DMS79 treated with DMSO at 0.1 percent for 48 hours (cell line): ENCODE measurements around the gene SCCPDH.

Experiments
- DNase-seq: peaks from one replicate; lab custom pipeline; 2025; lab: John Stamatoyannopoulos, UW

Gene SCCPDH

DNA sequence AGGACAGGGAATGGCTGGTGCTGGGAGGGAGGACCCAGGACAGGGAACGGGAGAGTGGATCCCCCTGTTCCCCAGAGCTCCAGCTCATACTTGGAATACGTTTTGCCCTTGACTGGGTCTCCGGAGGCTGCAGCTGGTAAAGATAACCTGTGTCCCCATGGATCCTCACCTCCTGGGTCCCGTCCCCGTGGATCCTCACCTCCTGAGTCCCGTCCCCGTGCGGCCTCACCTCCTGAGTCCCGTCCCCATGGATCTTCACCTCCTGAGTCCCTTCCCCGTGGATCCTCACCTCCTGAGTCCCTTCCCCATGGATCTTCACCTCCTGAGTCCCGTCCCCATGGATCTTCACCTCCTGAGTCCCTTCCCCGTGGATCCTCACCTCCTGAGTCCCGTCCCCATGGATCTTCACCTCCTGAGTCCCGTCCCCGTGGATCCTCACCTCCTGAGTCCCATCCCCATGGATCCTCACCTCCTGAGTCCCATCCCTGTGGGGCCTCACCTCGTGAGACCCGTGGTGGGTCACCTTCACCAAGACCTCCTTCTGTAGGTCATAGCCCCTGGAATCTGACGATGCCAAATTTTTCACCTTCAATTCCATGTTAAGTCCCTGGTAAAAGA lies 61.4 kb downstream of the SCCPDH start:
- no peak for DNase-seq

DNA sequence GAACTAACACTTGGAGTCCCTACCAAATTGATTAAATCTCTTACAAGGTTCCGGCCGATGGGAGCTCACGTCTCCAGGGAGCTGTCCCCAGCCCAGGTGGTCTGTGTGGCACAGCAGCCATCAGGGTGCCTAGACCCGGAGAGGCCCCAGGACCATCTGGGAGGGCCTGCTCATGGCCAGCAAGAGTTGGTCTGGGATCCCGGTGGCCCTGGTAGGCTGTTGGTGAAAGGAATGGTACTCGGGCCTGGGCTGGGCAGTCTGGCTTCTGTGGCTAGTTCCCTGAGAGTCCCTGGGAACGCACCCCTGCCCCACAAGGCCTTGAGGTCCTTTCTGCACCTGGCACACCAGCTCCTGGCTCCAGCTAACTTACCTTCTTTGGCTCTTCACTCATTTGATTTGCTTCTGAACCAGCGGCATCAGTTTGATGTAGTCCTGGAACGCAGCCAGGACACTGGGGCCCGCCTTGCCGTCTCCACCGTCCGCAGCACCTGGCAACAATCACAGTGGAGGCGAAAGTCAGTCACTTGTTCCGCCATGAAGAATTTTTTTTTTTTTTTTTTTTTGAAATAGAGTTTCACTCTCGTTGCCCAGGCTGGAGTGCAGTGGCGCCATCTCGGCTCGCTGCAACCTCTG lies 62.5 kb downstream of the SCCPDH start:
- DNase-seq = peak; percentile 97

DNA sequence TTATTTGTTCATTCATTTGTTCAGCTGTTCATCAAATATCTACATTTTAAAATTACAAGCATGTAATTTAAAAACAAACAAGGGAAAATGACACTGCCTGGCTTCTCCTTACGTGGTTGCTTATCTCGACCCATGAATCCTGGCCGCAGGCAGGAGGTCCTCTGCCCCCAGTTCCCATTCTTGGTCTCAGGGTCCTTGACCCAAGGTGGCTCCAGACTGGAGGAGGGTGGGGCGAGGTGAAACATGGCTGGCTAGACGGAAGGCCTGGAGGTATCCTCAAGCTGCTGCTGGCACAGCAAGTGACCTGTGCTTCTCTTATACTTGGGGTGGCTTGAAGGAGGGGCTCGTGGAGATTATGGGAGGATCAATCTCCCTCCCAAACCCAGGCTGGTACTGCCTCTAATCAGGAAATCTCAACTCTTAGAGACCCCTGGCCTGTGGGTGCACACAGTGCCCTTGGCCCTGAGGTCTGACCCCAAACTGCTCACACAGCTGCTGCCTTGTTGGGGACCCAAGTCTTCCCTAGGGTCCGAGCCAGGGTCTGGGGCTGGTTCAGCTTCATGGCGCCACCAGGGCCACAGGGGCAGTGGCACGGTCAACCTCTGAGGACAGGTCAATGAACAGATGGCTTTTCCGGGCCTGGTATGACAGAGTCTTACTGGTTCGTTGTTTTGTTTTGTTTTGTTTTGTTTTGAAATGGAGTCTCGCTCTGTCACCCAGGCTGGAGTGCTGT lies 63.7 kb downstream of the SCCPDH start:
- DNase-seq = no peak

DNA sequence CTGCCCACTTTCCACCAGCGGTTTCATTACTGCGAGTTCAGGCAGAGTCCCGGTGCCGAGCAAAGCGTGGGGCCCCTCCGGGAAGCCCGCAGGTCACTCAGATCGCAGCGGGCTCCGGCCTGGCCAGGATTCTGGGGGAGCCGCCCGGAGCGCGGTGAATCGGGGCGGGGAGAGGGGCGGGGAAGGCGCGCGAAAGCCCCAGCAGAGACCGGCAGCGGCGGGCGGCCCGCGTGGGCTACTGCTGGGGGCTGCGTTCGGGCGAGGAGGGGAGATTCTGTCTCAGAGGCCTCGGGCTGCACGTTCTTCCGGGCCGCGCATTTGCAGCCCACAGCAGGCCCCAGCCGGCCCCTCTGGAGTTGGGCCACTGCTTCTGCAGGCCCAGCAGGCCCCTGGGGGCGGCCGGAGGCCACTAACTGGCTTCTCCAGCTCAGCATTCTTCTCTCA lies 64.7 kb downstream of the SCCPDH start:
- DNase-seq = no peak

DNA sequence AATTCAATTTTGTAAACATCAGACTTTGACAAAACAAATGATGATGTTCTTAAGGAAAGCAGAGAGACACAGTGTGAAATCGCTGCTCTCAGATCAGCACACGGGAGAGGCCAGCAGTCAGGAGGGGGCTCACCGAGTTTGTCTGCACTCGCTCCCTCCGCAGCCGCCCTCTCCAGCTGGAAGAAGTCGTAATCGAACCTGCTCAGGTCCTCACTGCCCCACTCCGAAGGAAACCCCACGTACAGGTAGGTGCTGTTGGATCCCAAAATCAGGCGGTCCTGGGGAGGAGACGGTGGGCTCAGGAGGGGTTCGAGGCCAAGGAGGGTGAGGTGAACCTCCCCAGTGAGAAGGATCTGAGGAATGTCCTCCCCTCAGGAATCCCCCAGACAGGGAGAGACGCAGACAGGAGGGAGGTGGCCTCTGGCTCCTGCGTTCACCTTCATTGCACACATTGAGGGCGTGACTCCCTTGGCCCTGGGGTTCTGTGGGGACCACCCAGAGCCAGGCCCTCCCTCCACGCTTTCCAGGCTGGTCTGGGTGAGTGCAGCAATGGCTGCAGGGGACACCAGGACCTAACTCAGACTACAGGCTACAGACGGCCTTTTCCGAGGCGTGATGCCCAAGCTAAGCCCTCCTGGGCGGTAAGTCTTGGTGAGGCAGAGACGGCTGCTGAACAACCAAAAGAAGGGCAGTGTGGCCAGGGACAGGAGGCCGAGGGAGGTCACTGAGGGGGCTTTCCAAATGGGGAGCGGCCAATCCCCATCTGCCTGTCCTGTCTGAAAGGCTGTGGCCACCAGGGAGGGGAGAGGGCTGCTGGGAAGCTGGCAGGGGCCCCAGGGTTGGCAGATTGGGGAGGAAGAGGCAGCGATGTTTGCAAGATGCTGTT lies 65.5 kb downstream of the SCCPDH start:
- DNase-seq = no peak

DNA sequence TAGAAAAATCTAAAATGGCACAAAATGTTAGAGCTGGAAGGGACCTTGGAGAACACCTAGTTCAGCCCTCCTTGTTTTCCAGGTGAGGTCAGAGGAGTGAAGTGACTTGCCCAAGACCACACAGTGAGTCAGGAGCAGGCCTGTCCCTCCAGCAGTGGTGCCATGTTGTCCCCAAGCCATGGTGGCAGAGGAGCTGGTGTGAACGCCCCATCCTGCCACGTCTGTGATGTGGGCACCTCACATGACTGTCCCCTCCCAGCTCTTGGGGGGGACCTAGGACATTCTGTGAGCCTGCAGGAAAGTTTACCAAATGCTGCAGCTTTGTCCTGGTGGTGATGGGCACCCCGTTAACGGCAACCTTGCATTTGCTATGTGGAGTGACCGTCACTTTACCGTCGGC lies 66.2 kb downstream of the SCCPDH start:
- DNase-seq = no peak

DNA sequence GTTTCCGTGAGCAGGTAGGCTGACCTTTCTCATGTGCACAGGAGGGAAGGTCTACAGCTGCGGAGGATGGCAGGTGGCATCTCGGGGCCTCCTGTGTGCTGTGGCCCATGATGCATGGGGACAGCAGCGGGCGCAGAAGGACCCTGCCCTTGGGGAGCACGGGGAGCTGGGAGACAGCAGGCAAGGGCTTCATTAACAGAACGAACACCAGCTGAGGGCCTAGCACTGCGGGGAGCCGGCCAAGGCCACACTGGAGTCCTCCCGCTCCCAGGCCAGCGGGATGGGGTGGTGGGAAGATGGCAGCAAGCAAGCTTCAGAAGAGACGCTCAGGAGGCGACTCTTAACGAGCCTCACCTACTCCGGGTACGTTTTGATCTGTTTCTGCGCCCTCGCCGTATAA lies 66.6 kb downstream of the SCCPDH start:
- no peak for DNase-seq

DNA sequence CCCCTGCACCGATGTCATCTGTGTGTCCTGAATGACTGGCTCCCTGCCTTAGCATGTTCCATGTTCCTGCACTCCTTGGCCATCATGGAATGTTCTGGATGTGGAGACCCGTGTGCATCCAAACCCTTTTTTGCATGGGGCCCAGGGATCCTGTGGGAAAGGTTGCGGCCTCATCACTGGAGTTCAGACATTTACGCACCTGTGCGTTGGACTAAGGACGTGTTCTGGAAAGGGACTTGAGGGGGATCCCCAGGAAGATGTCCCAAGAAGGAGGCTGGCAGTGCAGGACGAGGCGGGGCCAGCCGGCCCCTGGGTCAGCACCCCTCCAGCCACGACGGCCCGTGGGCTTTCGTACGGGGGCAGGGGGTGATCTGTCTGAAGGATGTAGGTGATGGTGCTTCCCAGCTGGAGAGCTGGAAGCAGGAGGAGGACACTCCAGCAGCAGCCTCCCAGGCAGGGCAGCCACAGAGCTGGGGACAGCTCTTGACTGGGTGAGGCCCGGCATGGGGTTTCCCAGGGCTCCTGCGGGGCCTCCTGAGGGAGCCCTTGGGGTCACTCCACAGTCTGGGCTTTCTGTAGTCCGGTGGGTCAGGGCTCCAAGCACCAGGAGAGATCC lies 67.2 kb downstream of the SCCPDH start:
- no peak for DNase-seq

DNA sequence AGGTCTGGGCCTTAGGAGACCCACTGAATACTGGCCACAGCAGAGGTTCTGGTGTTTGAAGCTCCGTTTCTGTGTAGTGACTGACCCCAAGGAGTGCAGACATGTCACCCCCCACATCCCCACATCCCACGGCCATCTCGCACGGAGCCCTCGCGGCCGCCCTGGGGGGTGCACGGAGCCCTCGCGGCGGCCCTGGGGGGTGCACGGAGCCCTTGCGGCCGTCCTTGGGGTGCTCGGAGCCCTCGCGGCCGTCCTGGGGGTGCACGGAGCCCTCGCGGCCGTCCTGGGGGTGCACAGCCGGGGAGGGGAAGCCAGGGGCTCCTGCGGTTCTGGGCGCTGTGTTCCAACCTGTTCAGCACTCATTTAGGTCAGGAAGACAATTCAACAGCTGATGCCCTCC lies 68.4 kb downstream of the SCCPDH start:
- DNase-seq = no peak

DNA sequence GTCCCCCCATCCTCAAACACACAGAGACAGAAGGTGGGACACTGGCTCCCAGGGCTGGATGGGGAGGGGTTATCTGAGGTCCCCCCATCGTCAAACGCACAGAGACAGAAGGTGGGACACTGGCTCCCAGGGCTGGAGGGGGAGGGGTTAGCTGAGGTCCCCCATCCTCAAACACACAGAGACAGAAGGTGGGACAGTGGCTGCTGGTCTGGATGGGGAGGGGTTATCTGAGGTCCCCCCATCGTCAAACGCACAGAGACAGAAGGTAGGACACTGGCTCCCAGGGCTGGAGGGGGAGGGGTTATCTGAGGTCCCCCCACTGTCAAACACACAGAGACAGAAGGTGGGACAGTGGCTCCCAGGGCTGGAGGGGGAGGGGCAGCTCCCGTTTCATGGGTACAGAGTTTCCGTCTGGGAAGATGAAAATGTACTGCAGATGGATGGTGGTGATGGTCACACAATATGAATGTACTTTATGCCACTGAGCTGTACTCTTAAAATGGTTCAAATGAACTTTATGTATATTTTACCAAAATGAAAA lies 69.2 kb downstream of the SCCPDH start:
- no peak for DNase-seq

DNA sequence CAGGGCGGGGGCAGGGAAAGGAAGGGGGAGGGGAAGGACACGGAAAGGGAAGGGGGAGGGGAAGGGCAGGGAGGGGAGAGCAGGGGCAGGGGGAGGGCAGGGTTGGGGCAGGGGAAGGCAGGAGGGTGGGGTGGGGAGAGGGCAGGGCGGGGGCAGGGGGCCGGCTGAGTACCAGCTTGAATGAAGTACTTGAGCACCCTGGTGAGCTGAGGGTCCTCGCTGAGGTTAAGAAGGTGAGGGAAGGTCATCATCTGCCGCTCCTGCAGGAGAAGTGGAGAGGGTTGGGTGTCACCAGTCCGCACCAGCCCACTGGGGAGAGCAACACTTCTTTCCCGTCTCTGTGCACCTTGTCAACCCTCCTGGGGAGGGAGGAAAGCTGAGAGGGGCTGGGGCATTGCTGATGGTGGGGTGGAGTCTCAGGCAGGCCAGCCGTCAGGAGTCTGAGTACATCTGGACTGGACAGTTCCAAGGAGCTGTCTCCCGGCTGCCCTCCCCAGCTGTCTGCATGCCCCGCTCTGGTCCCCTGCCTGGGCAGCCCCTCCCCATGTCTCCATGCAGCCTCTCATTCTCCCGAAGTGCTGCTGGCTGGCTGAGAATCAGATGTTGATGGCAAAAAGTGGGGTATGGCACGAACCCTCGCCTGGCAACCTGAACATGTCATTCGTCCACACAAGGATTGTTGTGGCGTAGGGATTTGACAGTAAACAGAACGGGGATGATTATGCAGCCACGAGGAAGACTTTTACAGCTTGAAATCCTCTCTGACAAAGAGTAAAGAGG lies 70.0 kb downstream of the SCCPDH start:
- DNase-seq = peak; percentile 69

DNA sequence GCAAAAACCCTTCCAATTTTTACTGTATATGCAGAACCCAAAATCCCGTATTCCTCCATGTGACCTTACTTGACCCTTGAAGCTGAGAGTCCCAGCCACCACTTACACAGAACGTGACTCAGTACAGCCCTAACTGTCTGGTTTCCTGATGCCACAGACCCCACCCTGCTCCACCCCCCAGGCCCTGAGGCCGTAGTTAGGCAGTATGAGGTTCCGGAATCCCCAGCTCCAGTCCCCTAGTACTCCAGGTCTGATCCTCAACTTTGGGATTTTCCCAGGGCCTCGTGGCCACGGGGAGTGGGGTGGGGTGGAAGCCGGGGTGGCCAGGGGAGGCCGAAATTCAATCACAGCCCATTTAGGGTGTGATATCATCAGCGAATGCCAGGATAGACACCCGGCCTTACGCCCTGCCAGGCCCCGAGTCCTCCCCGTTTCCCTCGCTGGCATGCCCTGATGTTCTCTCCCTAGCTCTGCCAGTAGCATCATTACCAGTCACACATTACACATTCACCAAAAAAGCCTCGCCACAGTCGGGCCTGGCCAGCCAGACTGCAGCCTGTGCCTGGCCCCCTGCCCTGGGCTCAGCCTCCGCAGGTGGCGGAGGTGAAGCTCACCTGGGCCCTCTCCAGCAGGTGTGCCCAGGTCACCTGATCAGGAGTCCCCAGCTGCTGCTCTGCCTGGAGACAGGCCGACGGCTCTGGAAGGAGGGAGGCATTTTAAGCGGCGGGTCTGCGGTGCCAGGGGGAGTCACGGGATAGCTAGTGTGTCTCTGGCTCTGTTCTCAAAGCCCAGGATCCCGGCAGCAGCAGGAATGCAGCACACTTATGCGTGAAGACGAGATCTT lies 70.8 kb downstream of the SCCPDH start:
- peak; percentile 92 for DNase-seq

DNA sequence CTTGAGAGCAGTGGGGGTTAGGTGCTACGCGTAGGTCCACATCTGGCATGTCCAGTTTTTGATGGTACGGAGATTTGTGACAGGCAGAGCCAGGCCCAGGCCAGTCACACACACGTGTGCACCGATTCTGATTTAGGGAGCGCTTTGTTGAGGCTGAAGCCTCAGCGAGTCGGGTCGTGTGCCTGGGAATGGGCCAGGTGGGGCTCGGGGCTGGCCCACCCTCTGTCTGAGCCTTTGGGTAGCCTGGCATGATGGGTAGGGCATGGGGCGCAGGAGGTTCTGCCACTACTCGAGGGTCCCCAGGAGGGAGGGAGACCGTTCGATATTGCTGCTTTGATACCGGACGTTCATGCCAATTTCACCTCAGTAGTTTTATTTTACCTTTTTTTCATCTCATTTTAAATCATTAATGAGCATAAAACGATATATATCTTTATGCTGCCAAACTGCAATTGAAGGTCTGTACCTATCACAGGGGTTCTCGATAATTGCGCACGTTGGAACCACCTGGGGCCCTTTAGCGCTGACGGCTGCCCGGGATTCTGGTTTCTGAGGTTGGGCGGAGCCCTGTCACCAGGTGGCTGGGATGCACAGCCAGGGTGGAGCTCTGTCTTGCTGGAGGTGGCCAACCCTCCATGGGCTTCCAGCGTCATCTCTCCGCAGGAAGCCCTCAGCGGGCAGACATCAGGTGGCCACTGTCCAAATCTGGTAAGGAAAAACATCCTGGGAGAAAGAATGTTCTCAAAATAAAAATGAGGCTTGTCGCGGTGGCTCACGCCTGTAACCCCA lies 71.9 kb downstream of the SCCPDH start:
- peak; percentile 79 for DNase-seq

DNA sequence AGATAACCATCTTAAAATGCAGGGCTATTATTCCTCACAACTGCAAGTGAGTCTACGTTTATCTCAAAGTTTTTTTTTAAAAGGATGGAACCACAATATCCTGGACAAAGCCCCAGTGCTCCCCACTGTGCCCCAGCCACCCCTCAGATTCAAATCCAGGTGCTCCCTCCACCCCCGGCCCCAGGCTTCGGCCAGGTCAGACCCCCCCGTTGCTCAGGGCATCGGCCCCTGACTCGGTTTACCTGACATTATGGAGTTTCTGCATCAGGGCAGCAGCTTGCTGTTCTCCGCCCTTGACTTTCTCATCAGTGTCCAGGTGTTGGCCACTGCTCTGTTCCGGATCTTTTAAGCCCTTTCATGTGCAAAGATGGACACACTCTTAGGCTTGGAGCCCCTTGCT lies 72.9 kb downstream of the SCCPDH start:
- DNase-seq = no peak

DNA sequence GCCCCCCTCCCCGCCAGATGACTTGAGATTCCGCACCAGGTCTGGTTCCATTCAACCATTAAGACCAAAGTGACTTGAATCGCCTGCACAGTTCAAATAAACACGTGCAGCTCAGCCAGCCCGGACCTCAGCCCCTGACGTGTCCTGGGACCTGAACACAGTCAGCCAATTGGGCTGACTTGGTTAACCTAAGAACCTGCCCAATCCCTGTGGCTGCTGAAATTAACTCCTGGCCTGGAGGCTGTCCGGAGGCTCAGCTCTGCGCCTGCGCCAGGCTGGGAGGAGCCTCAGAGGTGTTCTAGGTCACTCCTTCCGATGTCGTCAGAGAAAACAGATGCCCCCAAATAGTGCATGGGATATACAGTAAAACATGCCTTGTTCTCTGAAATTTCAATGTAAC lies 73.4 kb downstream of the SCCPDH start:
- DNase-seq = no peak

DNA sequence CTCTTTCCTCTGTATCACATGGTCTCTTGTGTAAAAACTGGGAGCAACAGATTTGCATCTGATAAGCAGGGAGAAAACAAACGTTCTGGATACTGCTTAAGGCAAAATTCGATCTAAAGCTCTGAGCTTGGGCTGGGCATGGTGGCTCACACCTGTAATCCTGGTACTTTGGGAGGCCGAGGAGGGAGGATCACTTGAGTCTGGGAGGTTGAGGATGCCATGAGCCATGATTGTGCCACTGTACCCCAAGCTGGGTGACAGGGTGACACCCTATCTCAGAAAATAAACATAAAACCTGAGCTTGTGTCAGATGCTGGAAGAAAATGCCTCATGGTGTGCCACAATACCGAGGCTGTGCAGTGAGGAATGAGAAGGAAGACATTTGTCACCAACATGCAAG lies 73.9 kb downstream of the SCCPDH start:
- no peak for DNase-seq

DNA sequence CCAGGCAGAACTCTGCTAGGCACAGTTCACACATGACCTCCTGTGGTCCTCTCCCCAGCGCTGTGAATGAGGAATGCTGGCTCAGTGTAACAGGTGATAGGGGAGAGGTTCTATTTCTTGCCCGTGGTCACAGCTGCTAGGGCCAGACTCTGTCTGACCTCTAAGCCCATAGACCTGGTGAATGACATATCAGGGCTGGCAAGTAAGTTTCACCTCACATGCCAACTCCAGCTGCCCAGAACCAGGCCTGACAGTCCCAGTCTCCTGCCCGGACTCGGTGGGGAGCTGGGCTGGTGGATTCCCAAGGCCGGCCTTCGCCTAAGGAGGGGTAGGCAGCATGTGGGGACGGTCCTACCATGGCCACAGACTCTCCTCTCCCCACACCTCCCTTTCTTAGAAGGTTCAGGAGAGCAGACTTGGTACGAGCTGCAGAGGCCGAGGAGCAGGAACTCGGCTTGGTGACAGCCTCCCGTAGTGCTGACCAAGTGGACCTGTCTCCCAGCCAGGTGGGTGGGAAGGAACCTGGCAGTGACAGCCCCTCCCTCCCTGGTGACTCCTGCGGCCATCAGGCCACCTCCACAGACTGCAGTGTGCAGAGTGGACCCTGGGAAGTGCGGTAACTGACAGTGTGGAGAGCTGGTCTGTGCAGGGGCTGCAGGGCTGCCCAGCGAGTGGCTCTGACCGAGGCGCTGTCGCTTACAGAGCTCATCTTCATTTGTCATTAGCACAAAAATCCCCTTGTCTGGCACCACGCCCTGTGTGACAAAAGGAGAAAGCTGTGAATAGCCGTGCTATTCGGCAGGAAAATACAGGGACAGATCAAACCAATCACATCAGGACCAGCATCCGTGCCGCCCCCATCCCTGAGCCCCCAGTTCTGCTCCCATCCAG lies 74.6 kb downstream of the SCCPDH start:
- DNase-seq = no peak

DNA sequence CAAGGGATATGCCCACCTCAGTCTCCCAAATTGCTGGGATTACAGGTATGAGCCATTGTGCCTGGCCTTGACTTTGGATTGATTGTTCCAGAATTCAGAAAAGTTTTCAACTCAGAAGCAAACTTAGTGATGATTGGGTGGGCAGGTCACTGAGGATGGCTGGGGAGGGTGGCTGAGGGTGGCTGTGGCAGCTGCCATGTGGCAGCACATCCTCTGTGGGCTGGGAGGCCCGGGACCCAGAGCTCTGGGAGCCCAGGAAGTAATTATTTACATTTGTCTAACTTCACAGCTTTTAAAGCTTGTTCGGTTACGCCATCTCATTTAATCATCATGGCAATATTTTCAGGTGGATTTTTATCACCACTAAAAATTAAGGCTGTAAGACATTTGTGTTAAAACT lies 76.1 kb downstream of the SCCPDH start:
- no peak for DNase-seq
